HG02642 (cell line): ENCODE data around the gene CCP110.

Experiments used
- ATAC-seq: cut with Tn5 transposase; IDR thresholded peaks from one replicate; pipeline ENCODE4 v1.9.1; 2021; ENCODE audit warnings: mild to moderate bottlenecking; ENCODE audit not compliant: unreplicated experiment, poor library complexity

CCP110 gene

GRCh38 chr16:19595043-19595767, 71.5 kb downstream of the CCP110 start:
- ATAC-seq, result no peak

- no peak for ATAC-seq
These were observed 75.2 kb downstream of the CCP110 start for GRCh38 chr16:19598805-19599510.

GRCh38 chr16:19599968-19600716, 76.4 kb downstream of the CCP110 start:
- ATAC-seq, result no peak

GRCh38 chr16:19601083-19601976, 77.6 kb downstream of the CCP110 start:
- no peak for ATAC-seq
